NB4 (cell line): ENCODE data around the gene COMMD1.
A peak's percentile ranks its signal among the peaks of the same experiment; 100 is the strongest.

Experiments
- DNase-seq: peaks from one replicate; pipeline ENCODE4 v3.0.0; 2010; ENCODE audit warnings: low read depth
- H3K4me3 ChIP-seq: one replicate; pipeline ENCODE4 v1.5.1; 2011; ENCODE audit warnings: mild to moderate bottlenecking, low read depth, low read length, moderate library complexity
- CTCF ChIP-seq: IDR thresholded peaks from one replicate; pipeline ENCODE4 v1.5.1; 2012; ENCODE audit warnings: low read depth, low read length
- MAX ChIP-seq: IDR thresholded peaks from 2 replicates; pipeline ENCODE4 v1.6.1; 2011; ENCODE audit warnings: low read depth, low read length
- MYC ChIP-seq: IDR thresholded peaks from 2 replicates; pipeline ENCODE4 v1.6.1; 2011; ENCODE audit warnings: low read depth, low read length
- POLR2A ChIP-seq: IDR thresholded peaks from 2 replicates; pipeline ENCODE4 v1.6.1; 2011; ENCODE audit warnings: mild to moderate bottlenecking; ENCODE audit not compliant: insufficient read length; ENCODE audit errors: extremely low read depth

COMMD1 gene

GRCh38 chr2:62013641-62014040 lies 108.2 kb downstream of the COMMD1 start:
- TF ChIP-seq CTCF, result no peak
- DNase-seq, result no peak
- H3K4me3 ChIP-seq, result no peak overlapping the region

- TF ChIP-seq POLR2A, result no peak
- H3K4me3 ChIP-seq, result no peak overlapping the region
- peak; percentile 30 for DNase-seq
Measured at GRCh38 chr2:62014102-62014501, 108.6 kb downstream of the COMMD1 start.

- no peak overlapping the region for H3K4me3 ChIP-seq
- TF ChIP-seq MYC (no peak), MAX (no peak), CTCF (no peak), POLR2A (no peak)
- DNase-seq, result no peak
Measured at GRCh38 chr2:62016957-62017356, 111.5 kb downstream of the COMMD1 start.

GRCh38 chr2:62029910-62030309 lies 124.4 kb downstream of the COMMD1 start:
- no peak for DNase-seq
- no peak overlapping the region for H3K4me3 ChIP-seq
- no peak for TF ChIP-seq CTCF
- no peak for TF ChIP-seq POLR2A
- no peak for TF ChIP-seq MAX
- no peak for TF ChIP-seq MYC

- no peak for DNase-seq
- TF ChIP-seq MAX (no peak), POLR2A (no peak), CTCF (no peak), MYC (no peak)
- H3K4me3 ChIP-seq, result no peak overlapping the region
Measured at GRCh38 chr2:62030902-62031301, 125.4 kb downstream of the COMMD1 start.

- TF ChIP-seq POLR2A (no peak), MAX (no peak), MYC (no peak), CTCF (no peak)
- no peak overlapping the region for H3K4me3 ChIP-seq
- no peak for DNase-seq
Measured at GRCh38 chr2:62032096-62032495, 126.6 kb downstream of the COMMD1 start.
